HUES48 (cell line): Measurements from ENCODE around the gene HVCN1.

ENCODE experiments used
- H3K27ac ChIP-seq: one replicate; pipeline ENCODE4 v1.7.0; 2013; ENCODE audit warnings: low read depth, low read length, inconsistent platforms
- H3K27me3 ChIP-seq: 2 replicates; pipeline ENCODE4 v1.6.1; 2013; ENCODE audit warnings: mild to moderate bottlenecking, low read length; ENCODE audit not compliant: control insufficient read depth, insufficient read depth
- H3K36me3 ChIP-seq: 2 replicates; pipeline ENCODE4 v1.6.1; 2013; ENCODE audit warnings: low read length; ENCODE audit not compliant: control insufficient read depth, insufficient read depth
- H3K4me1 ChIP-seq: 2 replicates; pipeline ENCODE4 v1.6.1; 2013; ENCODE audit warnings: mild to moderate bottlenecking, low read length; ENCODE audit not compliant: control insufficient read depth, insufficient read depth
- H3K4me3 ChIP-seq: 2 replicates; pipeline ENCODE4 v1.5.1; 2013; ENCODE audit warnings: mild to moderate bottlenecking, low read depth, low read length
- H3K9ac ChIP-seq: 2 replicates; pipeline ENCODE4 v1.6.1; 2013; ENCODE audit warnings: mild to moderate bottlenecking, low read depth, low read length, moderate library complexity
- H3K9me3 ChIP-seq: 2 replicates; pipeline ENCODE4 v1.6.1; 2013; ENCODE audit warnings: low read length; ENCODE audit not compliant: control insufficient read depth, insufficient read depth

HVCN1 gene

DNA sequence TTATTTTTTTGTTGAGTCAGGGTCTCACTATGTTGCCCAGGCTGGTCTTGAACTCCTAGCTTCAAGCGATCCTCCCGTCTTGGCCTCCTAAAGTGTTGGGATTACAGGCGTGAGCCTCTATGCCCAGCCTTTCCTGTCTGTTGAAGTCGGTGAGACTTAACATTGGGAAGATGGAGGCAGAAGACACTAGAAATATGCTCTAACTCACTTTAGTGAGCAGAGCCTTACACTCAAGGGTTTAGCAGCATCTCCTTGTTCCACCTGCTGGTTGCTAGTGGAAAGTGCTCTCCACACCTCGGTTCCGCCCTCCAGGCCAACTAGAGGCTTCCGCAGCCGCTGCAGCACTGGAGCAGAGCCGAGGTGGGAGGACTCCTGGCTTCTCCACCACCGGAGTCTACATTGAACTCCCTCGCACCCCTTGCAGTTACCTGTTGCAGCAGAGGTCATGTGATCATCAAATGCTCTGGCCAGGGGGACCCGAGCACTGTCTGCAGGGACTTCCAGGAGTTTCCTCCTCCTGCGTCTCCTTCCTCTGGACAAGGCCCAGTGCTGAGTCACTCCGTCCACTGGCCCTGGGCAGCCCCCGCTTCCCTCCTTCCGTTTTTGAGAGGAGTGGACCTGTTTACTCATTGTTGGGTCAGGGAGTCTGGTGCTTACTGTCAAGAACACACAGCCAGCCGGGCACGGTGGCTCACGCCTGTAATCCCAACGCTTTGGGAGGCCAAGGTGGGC, 9.4 kb upstream of the HVCN1 start:
- Histone ChIP-seq H3K27me3 (no peaks in the 10 kb centered on the region), H3K9ac (no peak overlapping the region), H3K4me3 (no peak overlapping the region), H3K4me1 (no peaks in the 10 kb centered on the region), H3K27ac (no peak overlapping the region), H3K9me3 (no peaks in the 10 kb centered on the region), H3K36me3 (no peaks in the 10 kb centered on the region)

DNA sequence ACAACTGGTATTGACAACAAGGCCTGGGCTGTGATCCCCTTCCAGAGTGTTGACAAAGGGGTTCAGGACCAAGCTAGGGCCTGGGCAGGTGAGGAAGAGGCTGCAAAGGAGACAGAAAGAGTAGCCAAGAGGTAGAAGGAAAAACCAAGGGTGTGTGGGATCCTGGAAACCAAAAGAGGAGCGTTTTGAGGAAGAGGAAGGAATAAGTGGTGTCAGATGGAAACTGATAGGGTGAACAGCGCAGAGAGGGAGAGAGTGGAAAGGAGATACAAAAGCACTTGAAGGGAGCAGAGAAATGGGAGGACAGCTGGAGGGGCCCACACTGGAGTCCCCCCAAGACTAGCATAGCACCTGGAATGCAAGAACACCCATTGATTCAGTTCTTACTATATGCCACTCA, 8.3 kb upstream of the HVCN1 start:
- Histone ChIP-seq H3K4me3 (no peak overlapping the region), H3K36me3 (no peaks in the 10 kb centered on the region), H3K9me3 (no peaks in the 10 kb centered on the region), H3K4me1 (no peaks in the 10 kb centered on the region), H3K27me3 (no peaks in the 10 kb centered on the region), H3K9ac (no peak overlapping the region), H3K27ac (no peak overlapping the region)

- Histone ChIP-seq H3K4me1 (no peaks in the 10 kb centered on the region), H3K9ac (no peak overlapping the region), H3K36me3 (no peaks in the 10 kb centered on the region), H3K27me3 (no peaks in the 10 kb centered on the region), H3K9me3 (no peaks in the 10 kb centered on the region), H3K4me3 (no peak overlapping the region), H3K27ac (no peak overlapping the region)
Observed at GRCh38 chr12:110696283-110696682, 7.4 kb upstream of the HVCN1 start.

DNA sequence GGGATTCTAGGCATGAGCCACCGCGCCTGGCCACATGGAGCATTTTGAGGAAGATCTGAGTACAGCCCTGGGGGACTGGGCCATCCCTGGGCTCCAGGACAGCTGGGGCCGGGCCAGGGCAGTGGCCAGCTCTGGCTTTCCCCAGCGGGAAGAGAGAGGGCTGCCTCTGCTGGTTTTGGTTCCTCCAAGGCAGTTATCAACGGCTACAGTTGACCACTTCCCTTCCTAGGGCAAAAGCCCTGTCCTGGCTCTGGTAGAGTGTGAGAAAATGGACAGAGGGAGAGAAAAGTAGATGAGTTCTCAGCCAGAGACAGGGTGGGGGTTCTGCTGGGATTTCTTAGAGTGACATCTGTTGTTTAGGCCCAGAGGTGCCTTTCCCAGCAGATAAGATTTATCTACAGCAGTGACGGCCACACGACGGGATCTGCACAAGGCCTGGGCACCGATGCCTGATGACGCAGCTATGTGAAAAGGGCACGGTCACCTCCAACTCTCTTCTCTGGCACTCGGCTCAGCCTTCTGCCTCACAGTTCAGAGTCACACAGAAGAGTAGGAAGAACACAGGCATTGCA, 5.5 kb upstream of the HVCN1 start:
- peaks cover 8% of the 10 kb centered on the region for H3K4me1 ChIP-seq
- no peak overlapping the region for H3K4me3 ChIP-seq
- no peaks in the 10 kb centered on the region for H3K9me3 ChIP-seq
- H3K27me3 ChIP-seq: no peaks in the 10 kb centered on the region
- no peaks in the 10 kb centered on the region for H3K36me3 ChIP-seq
- no peak overlapping the region for H3K9ac ChIP-seq
- no peak overlapping the region for H3K27ac ChIP-seq

GRCh38 chr12:110693731-110694130, 4.8 kb upstream of the HVCN1 start:
- H3K9me3 ChIP-seq: no peaks in the 10 kb centered on the region
- no peak overlapping the region for H3K4me3 ChIP-seq
- H3K27ac ChIP-seq: no peak overlapping the region
- H3K9ac ChIP-seq: no peak overlapping the region
- H3K36me3 ChIP-seq: no peaks in the 10 kb centered on the region
- peaks cover 9% of the 10 kb centered on the region for H3K4me1 ChIP-seq
- H3K27me3 ChIP-seq: no peaks in the 10 kb centered on the region

DNA sequence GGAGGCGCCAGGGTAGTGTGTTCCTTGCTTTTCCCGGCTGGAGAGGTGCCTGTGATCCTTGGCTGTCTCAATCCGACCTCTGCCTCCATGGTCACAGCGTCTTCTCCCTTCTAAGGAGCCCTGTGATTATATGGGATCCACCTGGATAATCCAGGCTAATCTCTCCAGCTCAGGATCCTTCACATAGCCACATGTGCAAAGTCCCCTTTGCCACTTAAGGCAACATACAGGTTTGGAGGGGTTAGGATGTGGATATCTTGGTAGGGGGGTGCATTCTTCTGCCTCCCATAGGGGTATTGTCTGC, 1.2 kb upstream of the HVCN1 start:
- no peak overlapping the region for H3K4me3 ChIP-seq
- no peaks in the 10 kb centered on the region for H3K9me3 ChIP-seq
- peaks cover 9% of the 10 kb centered on the region for H3K4me1 ChIP-seq
- H3K27ac ChIP-seq: no peak overlapping the region
- H3K36me3 ChIP-seq: no peaks in the 10 kb centered on the region
- H3K27me3 ChIP-seq: peaks cover 16% of the 10 kb centered on the region
- no peak overlapping the region; the same call in 1 of the 2 replicates for H3K9ac ChIP-seq

GRCh38 chr12:110689281-110690126, 589 bp upstream of the HVCN1 start:
- H3K4me1 ChIP-seq: peaks cover 9% of the 10 kb centered on the region
- peak overlapping the region; percentile 62 for H3K9ac ChIP-seq
- H3K4me3 ChIP-seq: peak overlapping the region; percentile 64
- no peaks in the 10 kb centered on the region for H3K9me3 ChIP-seq
- no peaks in the 10 kb centered on the region for H3K36me3 ChIP-seq
- H3K27ac ChIP-seq: peak overlapping the region; percentile 67
- H3K27me3 ChIP-seq: peaks cover 16% of the 10 kb centered on the region

DNA sequence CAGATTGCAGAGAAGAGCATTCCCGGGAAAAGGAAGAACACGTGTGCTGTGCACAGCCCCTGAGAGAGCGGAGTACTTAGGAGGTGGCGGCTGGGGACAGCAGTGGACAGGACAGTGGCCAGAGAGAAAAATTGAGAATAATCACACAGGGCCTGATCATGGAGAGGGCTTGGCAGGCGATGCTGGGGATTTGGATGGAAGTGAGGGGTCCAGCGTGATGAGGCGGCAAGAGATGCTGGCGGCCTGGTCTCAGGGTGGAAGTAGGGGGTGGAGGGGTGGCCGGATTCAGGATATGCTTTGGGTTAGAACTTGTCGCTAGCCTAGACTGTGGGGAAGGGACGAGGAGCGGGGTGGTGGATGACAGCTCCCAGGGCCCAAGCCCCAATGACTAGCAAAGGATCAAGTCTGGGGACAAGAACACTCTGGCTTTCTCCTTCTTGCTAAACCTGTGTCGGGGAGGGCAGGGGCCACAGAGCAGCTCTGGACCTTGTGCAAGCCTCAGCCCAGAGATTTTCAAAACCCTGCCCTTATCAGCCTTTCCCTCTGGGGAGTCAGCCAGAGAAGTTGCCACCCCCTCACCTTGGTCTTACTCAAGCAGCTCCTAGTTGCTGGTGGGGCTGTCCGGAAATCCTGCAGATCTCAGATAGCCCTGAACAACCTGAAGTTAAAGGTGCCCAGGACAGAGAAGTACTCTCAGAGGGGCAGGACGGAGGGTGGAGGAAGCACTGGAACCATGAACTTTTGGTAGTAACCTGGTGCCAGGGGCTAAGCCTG, 1.3 kb downstream of the HVCN1 start:
- H3K9ac ChIP-seq: no peak overlapping the region
- no peaks in the 10 kb centered on the region for H3K36me3 ChIP-seq

GRCh38 chr12:110686294-110686903, 2.5 kb downstream of the HVCN1 start:
- Histone ChIP-seq H3K9me3 (no peaks in the 10 kb centered on the region), H3K36me3 (no peaks in the 10 kb centered on the region), H3K4me1 (peaks cover 9% of the 10 kb centered on the region), H3K27me3 (peaks cover 16% of the 10 kb centered on the region), H3K27ac (no peak overlapping the region), H3K9ac (no peak overlapping the region), H3K4me3 (no peak overlapping the region)

More for the DNA sequence above, 1.3 kb downstream of the HVCN1 start:
- H3K9me3 ChIP-seq: no peaks in the 10 kb centered on the region
- no peak overlapping the region for H3K4me3 ChIP-seq
- peaks cover 16% of the 10 kb centered on the region for H3K27me3 ChIP-seq
- H3K27ac ChIP-seq: no peak overlapping the region
- peaks cover 9% of the 10 kb centered on the region for H3K4me1 ChIP-seq

DNA sequence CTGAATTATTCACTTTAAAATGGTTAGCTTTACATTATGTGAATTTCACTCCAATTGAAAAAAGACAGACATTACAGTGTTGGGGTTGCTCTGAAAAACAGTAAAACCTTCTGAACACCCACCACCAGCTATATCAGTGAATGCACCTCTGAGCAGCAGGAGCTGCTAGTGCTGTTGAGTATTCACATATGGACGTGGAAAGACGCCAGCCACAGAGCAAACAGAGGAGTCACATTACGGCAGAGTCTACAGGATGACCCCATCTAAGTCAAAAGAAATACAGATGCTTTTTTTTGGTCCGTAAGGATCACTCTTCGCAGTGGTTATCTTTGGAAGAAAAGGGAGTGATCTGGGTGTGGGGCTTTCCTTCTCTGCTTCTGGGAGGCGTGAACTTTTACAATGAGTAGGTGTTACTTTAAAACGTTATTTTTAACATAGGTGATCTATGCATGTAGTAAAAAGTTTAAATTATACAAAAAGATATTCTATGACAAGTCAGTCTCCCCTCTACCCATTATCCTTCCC, 4.5 kb downstream of the HVCN1 start:
- no peak overlapping the region for H3K9ac ChIP-seq
- peaks cover under 1% of the 10 kb centered on the region; the same call in 1 of the 2 replicates for H3K4me1 ChIP-seq
- no peak overlapping the region for H3K4me3 ChIP-seq
- peaks cover 16% of the 10 kb centered on the region for H3K27me3 ChIP-seq
- H3K36me3 ChIP-seq: no peaks in the 10 kb centered on the region
- no peak overlapping the region for H3K27ac ChIP-seq
- H3K9me3 ChIP-seq: no peaks in the 10 kb centered on the region
